HG03196 (cell line): ENCODE data around the gene ZNF215.
"Not testable (repeated sequence)": the region's sequence is repeated elsewhere in the genome, so short reads cannot be mapped to it uniquely, and the experiment has no call there.

Experiments
- ATAC-seq: cut with Tn5 transposase; IDR thresholded peaks from one replicate; pipeline ENCODE4 v1.9.1; 2021; ENCODE audit not compliant: unreplicated experiment

ZNF215 gene

GRCh38 chr11:6932145-6932544 is 5.9 kb downstream of the ZNF215 start:
- ATAC-seq, result no peak

- ATAC-seq, result no peak
Observed at GRCh38 chr11:6941970-6942369, 15.7 kb downstream of the ZNF215 start.

- no peak for ATAC-seq
Observed at GRCh38 chr11:6943131-6943530, 16.9 kb downstream of the ZNF215 start.

GRCh38 chr11:6954248-6954647 is 28.0 kb downstream of the ZNF215 start:
- ATAC-seq, result not testable (repeated sequence)

- ATAC-seq, result no peak
Observed at GRCh38 chr11:6962141-6962540, 35.9 kb downstream of the ZNF215 start.

- ATAC-seq, result no peak
Observed at GRCh38 chr11:6962673-6963072, 36.4 kb downstream of the ZNF215 start.

- no peak for ATAC-seq
Observed at GRCh38 chr11:6968816-6969215, 42.6 kb downstream of the ZNF215 start.

- ATAC-seq, result not testable (repeated sequence)
Observed at GRCh38 chr11:6969854-6970253, 43.6 kb downstream of the ZNF215 start.

GRCh38 chr11:6979365-6979764 is 53.1 kb downstream of the ZNF215 start:
- ATAC-seq, result no peak

- ATAC-seq, result no peak
Observed at GRCh38 chr11:6986487-6986886, 60.3 kb downstream of the ZNF215 start.

- no peak for ATAC-seq
Observed at GRCh38 chr11:6988506-6988905, 62.3 kb downstream of the ZNF215 start.

GRCh38 chr11:6991227-6991626 is 65.0 kb downstream of the ZNF215 start:
- no peak for ATAC-seq

- no peak for ATAC-seq
Observed at GRCh38 chr11:6992026-6992425, 65.8 kb downstream of the ZNF215 start.

GRCh38 chr11:6992457-6993417 is 66.5 kb downstream of the ZNF215 start:
- ATAC-seq, result no peak

GRCh38 chr11:6995703-6996102 is 69.5 kb downstream of the ZNF215 start:
- no peak for ATAC-seq

- no peak for ATAC-seq
Observed at GRCh38 chr11:7004482-7004881, 78.3 kb downstream of the ZNF215 start.
